NCI-H146 treated with DMSO at 0.1 percent for 48 hours (cell line): Measurements from ENCODE around the gene SPAST.
A peak's percentile ranks its signal among the peaks of the same experiment; 100 is the strongest.
"Not testable (repeated sequence)": the region's sequence is repeated elsewhere in the genome, so short reads cannot be mapped to it uniquely, and the experiment has no call there.

ENCODE experiments used
- DNase-seq: peaks from one replicate; lab custom pipeline; 2025; ENCODE audit not compliant: unreplicated experiment; lab: John Stamatoyannopoulos, UW

The SPAST gene, protein sequence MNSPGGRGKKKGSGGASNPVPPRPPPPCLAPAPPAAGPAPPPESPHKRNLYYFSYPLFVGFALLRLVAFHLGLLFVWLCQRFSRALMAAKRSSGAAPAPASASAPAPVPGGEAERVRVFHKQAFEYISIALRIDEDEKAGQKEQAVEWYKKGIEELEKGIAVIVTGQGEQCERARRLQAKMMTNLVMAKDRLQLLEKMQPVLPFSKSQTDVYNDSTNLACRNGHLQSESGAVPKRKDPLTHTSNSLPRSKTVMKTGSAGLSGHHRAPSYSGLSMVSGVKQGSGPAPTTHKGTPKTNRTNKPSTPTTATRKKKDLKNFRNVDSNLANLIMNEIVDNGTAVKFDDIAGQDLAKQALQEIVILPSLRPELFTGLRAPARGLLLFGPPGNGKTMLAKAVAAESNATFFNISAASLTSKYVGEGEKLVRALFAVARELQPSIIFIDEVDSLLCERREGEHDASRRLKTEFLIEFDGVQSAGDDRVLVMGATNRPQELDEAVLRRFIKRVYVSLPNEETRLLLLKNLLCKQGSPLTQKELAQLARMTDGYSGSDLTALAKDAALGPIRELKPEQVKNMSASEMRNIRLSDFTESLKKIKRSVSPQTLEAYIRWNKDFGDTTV

DNA sequence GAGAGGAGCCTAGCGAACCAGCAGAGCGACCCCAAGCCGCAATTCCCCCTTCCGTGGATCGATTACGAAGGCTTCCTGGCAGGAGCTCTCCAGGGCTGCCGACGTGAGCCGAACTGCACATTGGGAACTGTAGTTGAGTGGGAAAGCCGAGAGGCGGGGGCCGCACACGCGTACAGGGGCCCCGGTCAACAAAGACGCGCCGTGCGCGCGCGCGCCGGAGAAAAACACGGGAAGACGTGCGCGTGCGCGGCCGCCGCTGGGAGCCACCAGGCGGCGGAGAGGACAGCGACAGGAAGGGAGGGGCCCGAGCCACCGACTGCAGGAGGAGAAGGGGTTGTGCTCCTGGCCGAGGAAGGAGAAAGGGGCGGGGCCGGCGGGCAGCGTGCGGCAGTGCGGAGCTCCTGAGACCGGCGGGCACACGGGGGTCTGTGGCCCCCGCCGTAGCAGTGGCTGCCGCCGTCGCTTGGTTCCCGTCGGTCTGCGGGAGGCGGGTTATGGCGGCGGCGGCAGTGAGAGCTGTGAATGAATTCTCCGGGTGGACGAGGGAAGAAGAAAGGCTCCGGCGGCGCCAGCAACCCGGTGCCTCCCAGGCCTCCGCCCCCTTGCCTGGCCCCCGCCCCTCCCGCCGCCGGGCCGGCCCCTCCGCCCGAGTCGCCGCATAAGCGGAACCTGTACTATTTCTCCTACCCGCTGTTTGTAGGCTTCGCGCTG, at the start of gene SPAST:
TSS of gene SPAST (plus strand) at position 247 of the 711 bp plus-strand sequence. CDS start at position 523, 276 bp downstream.
- peak; percentile 97 for DNase-seq

GRCh38 chr2:32018789-32019482, 44.4 kb upstream of the SPAST start:
- not testable (repeated sequence) for DNase-seq

- not testable (repeated sequence) for DNase-seq
Measured at GRCh38 chr2:32034198-32034887, 29.0 kb upstream of the SPAST start.

DNA sequence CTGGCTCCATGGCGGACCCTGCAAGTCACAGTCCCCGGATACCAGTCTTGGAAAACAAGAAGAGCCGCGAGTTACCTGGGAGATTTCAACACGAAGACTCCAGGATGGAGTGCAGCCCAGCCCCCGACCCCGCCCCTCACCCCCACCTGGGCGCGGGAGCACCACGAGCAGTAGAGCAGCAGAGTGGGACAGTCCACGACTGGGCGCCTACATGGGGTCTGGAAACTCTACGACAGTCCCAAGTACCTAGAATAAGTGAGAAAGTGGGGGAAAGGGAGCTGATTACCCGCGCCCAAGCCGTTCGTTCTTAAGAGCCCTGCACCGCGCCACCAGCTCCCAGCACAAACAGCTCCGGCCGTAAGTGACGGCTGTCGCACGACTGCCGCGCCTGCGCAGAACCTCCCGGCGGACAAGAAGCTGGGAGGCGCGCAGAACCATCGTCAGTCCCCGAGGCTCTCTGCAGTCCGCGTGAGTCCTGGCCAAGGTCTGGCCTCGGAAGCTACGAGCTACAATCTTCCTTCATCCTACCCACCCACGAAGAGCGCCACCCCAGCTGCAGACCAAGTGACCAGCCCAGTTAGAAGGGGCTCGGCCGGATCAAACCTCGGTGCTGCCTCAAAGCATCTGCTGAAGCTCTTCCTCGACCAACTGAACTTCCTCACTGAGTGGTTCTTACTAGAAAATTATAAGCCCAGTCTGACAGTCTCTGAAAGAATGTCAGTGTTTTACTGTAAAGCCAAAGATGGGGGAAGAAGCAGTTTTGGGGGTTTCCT, 23.7 kb upstream of the SPAST start, which contains the start of gene DPY30:
TSS of gene DPY30 (minus strand) at position 359 of the 773 bp plus-strand sequence. CDS start at position 10, 349 bp downstream.
- DNase-seq, result peak; percentile 86

GRCh38 chr2:32043561-32043960, 19.8 kb upstream of the SPAST start:
- no peak for DNase-seq

GRCh38 chr2:32051836-32052439, 11.4 kb upstream of the SPAST start:
- DNase-seq, result no peak

- DNase-seq, result not testable (repeated sequence)
Measured at GRCh38 chr2:32054583-32054982, 8.8 kb upstream of the SPAST start.

DNA sequence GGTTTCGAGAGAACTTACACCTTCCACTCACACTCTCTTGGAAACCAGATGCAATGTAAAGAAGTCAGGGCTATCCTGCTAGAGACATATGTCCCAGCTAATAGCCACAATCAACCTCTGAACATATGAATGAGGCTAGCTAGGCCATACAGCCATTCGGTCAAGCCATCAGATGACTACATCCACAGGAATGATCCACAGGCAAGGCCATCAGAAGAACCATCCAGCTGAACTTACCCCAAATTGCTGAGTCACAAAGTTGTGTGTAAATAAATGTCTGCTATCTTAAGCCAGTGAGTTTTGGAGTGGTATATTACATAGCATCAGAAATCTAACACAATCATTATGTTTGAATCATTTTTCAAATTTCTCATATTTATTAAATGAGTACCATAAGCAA, 5.2 kb upstream of the SPAST start:
- no peak for DNase-seq

DNA sequence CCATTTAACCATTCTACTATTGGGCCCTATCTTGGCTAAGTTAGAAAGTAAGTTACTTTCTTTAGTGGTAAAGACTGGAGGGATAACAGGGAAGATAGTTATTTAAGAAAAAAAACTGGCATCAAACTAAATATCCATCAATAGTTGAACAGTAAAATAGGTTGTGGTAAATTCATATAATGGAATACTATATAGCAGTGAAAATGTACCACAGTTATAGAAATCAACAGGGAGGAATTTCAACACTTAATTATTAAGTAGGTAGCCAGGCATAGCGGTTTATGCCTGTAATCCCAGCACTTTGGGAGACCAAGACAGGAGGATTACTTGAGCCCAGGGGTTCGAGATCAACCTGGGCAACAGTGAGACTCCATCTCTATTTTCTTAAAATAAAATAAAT, 3.1 kb upstream of the SPAST start:
- DNase-seq, result no peak

- DNase-seq, result no peak
Measured at GRCh38 chr2:32061430-32061829, 1.9 kb upstream of the SPAST start.

DNA sequence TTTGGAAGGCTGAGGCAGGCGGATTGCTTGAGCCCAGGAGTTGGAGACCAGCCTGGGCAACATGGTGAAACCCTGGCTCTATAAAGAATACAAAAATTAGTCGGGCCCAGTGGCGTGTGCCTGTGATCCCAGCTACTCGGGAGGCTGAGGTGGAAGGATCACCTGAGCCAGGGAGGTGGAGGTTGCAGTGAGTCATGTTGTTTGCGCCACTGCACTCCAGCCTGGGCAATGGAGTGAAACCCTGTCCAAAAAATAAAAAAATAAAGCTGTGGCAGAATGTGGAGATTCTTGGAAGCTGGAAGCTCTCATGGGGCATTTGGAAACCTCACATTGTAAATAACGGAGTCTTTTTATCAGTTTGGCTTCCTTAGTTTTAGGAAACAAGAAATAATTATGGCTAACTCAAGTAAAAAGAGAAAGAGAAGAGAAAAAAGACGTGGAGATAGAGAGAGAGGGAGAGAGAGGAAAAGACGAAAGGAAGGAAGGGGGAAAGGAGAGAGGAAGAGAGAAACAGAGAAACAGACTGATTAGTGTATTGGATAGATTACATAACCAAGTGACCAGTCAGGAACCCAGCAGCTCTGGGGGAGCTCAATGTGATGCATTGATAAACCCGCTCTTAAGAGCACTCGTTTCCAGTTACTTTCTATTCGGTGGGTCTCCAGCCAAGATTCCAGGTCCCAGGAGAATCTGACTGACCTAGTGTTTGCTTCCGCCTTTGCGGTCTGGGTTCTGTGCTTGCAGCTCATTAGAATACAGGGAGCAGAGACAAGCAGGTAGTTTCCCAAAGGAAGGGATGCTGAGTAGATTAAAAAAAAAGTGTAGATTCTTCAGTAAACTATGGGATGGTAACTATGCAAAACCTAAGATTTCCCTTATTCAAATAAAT, 1.1 kb upstream of the SPAST start:
- DNase-seq, result peak; percentile 35

- DNase-seq, result peak; percentile 24
Measured at GRCh38 chr2:32064021-32064601, 755 bp downstream of the SPAST start.

- DNase-seq, result no peak
Measured at GRCh38 chr2:32064713-32065112, 1.4 kb downstream of the SPAST start.

DNA sequence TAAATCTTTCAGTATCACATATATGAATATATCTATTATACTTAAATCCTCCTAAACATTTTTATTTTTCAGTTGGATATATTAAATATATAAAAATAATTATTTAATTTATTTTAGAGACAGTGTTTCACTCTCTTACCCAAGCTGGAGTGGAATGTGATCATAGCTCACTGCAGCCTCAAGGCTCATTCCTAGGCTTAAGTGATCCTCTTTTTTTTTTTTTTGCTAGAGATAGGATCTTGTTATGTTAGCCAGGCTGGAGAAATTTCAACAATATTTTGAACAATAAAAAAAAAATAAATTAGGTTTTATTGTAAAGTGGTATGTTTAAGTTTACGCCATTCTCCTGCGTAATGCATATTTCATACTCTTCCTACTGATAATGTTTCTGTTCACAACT, 4.2 kb downstream of the SPAST start:
- DNase-seq, result no peak

GRCh38 chr2:32074134-32074506, 10.8 kb downstream of the SPAST start:
- no peak for DNase-seq

GRCh38 chr2:32095671-32096070, 32.3 kb downstream of the SPAST start:
- no peak for DNase-seq

- DNase-seq, result no peak
Measured at GRCh38 chr2:32108111-32108510, 44.8 kb downstream of the SPAST start.

DNA sequence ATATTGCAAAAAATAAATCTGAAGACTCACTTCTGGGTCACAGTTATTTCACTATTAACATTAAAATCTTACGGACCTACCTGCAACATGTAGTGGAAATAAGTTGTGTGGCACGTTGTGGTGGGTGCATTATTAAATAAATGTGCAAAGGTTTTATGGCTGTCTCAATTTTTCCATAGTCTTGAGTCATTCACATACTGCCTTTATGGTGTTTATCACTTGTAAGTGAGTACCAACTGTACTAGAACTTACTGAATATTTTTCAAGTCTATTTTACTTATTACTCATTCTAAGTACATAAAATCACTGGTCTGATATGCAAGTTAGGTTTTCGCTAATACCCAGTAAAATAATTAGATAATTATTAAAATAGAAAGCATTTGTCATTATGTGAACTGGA, 54.7 kb downstream of the SPAST start:
- no peak for DNase-seq
